Kidney (tissue), 14 donors: ENCODE data around the gene NSMCE1. TPM values are rescaled to one million over a fixed set of nuclear protein-coding genes. Genes with fewer than 3 reads are reported as not detected.
"Not testable (repeated sequence)": the region's sequence is repeated elsewhere in the genome, so short reads cannot be mapped to it uniquely, and the experiment has no call there.

Experiments
- DNase-seq, 5 donors: peaks; one replicate each; pipeline ENCODE4 v3.0.0-alpha.2; 2013 to 2020
- FAIRE-seq: peaks from 2 replicates; lab custom pipeline; 2012; peaks lifted over from hg19 to GRCh38; lab: Jason Lieb, UNC
- H3K27ac ChIP-seq, 2 donors: one replicate each; pipeline ENCODE4 v1.7.0; 2013; ENCODE audit warnings: low read depth in 2 of 2, low read length in 2 of 2, inconsistent platforms in 1 of 2
- H3K27me3 ChIP-seq: one replicate; pipeline ENCODE4 v1.7.1; 2013; ENCODE audit warnings: low read length, inconsistent platforms; ENCODE audit not compliant: control insufficient read depth, insufficient read depth
- H3K36me3 ChIP-seq, 3 donors: one replicate each; pipeline versions ENCODE4 v1.7.0 to v1.7.1; 2013; ENCODE audit warnings: low read length in 3 of 3, control low read depth in 1 of 3, inconsistent platforms in 1 of 3; ENCODE audit not compliant: insufficient read depth in 3 of 3, control insufficient read depth in 2 of 3
- H3K4me1 ChIP-seq, 3 donors: one replicate each; pipeline versions ENCODE4 v1.7.0 to v1.7.1; 2013; ENCODE audit warnings: low read length in 3 of 3, inconsistent platforms in 1 of 3, low read depth in 1 of 3; ENCODE audit not compliant: control insufficient read depth in 2 of 3, insufficient read depth in 2 of 3
- H3K4me3 ChIP-seq, 3 donors: one replicate each; pipeline versions ENCODE4 v1.7.0 to v1.8.1; 2013; ENCODE audit warnings: low read length in 3 of 3, control low read depth in 1 of 3, inconsistent platforms in 1 of 3
- H3K9ac ChIP-seq, 3 donors: one replicate each; pipeline versions ENCODE4 v1.7.0 to v1.7.1; 2013; ENCODE audit warnings: low read length in 3 of 3, control low read depth in 1 of 3, inconsistent platforms in 1 of 3
- H3K9me3 ChIP-seq, 3 donors: one replicate each; pipeline versions ENCODE4 v1.7.0 to v1.7.1; 2013; ENCODE audit warnings: low read length in 3 of 3, control low read depth in 1 of 3, inconsistent platforms in 1 of 3; ENCODE audit not compliant: control insufficient read depth in 2 of 3, insufficient read depth in 1 of 3
- intact Hi-C: fragments of 100-400 bp; cut with DNase I; formaldehyde crosslinking; loops from one replicate; pipeline ENCODE4 v1.11.1; 2022
- polyA plus RNA-seq: library from polyadenylated mRNA; stranded (reverse); fragments of 350-450 nt; fragmentation: Illumina TruSeq; extraction: RNeasy Lipid Tissue Mini Kit (QIAGEN cat#74804); gene quantifications from one replicate; pipeline ENCODE4 v1.2.3, GENCODE V29; 2014; ENCODE audit warnings: low read depth, low replicate concordance; ENCODE audit not compliant: insufficient read depth
- total RNA-seq: library from RNA; stranded (reverse); fragmentation: NEBNext Ultra II Directional; extraction: Animal tissue kit (Norgen Biotek cat#: 25700); gene quantifications from one replicate; pipeline ENCODE4 v1.2.1, GENCODE V29; 2021
- TF ChIP-seq, protein P1 (sequence below): IDR thresholded peaks from 3 replicates; pipeline ENCODE4 v1.5.1; 2012; ENCODE audit warnings: mild to moderate bottlenecking, moderate library complexity, borderline replicate concordance; ENCODE audit not compliant: insufficient read depth; ENCODE audit errors: extremely low read depth
- donor health status: control.
- donor health status: control.
- donor health status: control.
- donor health status: control.
- donor health status: control.
- donor health status: DM: yes; HTN: yes; CAD: no.
- donor health status: Normal renal cell carcinoma (clear cell type).

Gene NSMCE1
- total and polyA plus RNA-seq, 2 donors from 2014 or later, result 72.1 to 145 TPM

DNA sequence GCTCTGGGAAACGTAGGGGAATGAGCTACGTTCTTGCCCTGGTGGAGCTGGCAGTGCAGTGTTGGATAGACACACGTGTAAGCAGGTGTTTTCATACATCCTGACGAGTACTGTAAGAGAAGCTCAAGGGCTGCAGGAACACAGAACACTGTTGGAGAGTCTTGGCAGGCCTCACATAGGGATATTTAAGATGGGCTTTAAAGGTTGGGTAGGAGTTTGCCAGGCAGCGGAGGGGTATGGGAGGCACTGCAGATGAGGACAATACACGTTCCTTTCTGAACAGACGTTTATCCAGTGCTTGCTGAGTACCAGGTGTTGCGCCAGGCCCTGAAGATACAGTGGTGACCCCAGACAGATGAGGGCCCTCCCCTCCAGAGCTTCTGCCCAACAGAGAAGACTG lies 59.0 kb downstream of the NSMCE1 start:
- peaks cover 0 to 10% (median 7%) of the 10 kb centered on the region in 3 donors for H3K4me1 ChIP-seq
- FAIRE-seq, result no peak
- no peak overlapping the region for H3K27ac ChIP-seq
- peaks cover 0 to 10% (median 4%) of the 10 kb centered on the region in 3 donors for H3K36me3 ChIP-seq
- no peak for DNase-seq
- no peaks in the 10 kb centered on the region for H3K9me3 ChIP-seq
- intact Hi-C loops, result no loop called here
- H3K4me3 ChIP-seq, result no peak overlapping the region
- TF ChIP-seq, protein P1, sequence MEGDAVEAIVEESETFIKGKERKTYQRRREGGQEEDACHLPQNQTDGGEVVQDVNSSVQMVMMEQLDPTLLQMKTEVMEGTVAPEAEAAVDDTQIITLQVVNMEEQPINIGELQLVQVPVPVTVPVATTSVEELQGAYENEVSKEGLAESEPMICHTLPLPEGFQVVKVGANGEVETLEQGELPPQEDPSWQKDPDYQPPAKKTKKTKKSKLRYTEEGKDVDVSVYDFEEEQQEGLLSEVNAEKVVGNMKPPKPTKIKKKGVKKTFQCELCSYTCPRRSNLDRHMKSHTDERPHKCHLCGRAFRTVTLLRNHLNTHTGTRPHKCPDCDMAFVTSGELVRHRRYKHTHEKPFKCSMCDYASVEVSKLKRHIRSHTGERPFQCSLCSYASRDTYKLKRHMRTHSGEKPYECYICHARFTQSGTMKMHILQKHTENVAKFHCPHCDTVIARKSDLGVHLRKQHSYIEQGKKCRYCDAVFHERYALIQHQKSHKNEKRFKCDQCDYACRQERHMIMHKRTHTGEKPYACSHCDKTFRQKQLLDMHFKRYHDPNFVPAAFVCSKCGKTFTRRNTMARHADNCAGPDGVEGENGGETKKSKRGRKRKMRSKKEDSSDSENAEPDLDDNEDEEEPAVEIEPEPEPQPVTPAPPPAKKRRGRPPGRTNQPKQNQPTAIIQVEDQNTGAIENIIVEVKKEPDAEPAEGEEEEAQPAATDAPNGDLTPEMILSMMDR, result no peak
- H3K9ac ChIP-seq, result no peak overlapping the region
- H3K27me3 ChIP-seq, result no peaks in the 10 kb centered on the region

DNA sequence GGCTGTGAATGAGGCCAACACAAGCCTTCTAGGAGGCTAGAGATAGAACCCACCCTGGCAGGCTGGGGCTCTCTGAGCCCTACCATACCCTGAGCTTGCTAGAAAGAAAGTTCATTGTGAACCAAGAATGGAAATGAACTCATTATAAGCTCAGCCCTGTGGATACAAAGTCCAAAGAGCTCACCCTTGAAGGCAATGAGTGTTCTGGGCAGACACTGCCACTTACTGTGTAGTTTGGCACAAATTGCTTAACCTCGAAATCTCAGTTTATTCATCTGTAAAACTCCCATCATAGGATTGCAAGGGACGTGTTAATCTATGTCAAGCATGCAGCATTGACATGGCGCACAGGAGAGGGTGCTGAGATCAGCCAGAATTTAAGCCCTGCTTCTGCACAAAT lies 59.8 kb downstream of the NSMCE1 start:
- Histone ChIP-seq H3K4me3 (no peak overlapping the region), H3K36me3 (peaks cover 0 to 10% (median 4%) of the 10 kb centered on the region in 3 donors), H3K4me1 (peaks cover 0 to 14% (median 7%) of the 10 kb centered on the region in 3 donors), H3K9ac (no peak overlapping the region), H3K27ac (peak overlapping the region in 1 of 2 donors; percentile 36), H3K9me3 (no peaks in the 10 kb centered on the region), H3K27me3 (no peaks in the 10 kb centered on the region)
- intact Hi-C loops, result no loop called here
- TF ChIP-seq, protein P1, result no peak
- DNase-seq (peak in 1 of 5 donors; percentile 40), FAIRE-seq (no peak)

DNA sequence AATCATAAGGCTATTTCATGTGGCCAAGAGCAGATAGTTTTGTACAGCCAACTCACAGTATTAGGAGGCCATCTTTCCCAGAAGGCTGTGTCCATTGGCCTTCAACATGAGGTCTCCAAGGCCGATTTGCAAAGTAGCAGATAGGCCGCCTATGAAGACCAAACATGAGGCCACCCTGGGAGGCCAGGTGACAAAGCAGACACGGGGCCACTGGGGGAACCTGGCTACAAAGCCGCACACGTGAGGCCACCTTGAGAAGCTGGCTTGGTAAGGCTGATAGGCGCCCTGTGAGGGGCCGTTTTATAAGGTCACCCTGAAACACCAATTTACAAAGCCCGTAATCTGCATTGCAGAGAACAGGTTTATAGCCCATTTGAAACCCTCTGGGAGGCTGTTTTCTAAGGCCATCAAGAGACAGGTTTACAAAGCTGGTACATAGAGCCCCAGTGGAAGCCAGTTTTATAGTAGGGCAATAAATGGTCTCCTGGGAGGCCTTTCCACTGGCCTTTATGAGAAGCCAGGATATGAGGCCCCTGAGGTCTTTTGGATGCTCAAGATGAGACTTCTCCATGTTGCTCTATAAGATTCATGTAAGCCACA lies 60.4 kb downstream of the NSMCE1 start:
- no peak overlapping the region for H3K4me3 ChIP-seq
- no peaks in the 10 kb centered on the region for H3K27me3 ChIP-seq
- intact Hi-C loops, result no loop called here
- DNase-seq, result no peak
- peaks cover 0 to 11% (median 7%) of the 10 kb centered on the region in 3 donors for H3K4me1 ChIP-seq
- no peak overlapping the region for H3K9ac ChIP-seq
- no peaks in the 10 kb centered on the region for H3K9me3 ChIP-seq
- peaks cover 0 to 10% (median 4%) of the 10 kb centered on the region in 3 donors for H3K36me3 ChIP-seq
- TF ChIP-seq, protein P1, result no peak
- no peak for FAIRE-seq
- H3K27ac ChIP-seq, result peak overlapping the region in 1 of 2 donors; percentile 36

DNA sequence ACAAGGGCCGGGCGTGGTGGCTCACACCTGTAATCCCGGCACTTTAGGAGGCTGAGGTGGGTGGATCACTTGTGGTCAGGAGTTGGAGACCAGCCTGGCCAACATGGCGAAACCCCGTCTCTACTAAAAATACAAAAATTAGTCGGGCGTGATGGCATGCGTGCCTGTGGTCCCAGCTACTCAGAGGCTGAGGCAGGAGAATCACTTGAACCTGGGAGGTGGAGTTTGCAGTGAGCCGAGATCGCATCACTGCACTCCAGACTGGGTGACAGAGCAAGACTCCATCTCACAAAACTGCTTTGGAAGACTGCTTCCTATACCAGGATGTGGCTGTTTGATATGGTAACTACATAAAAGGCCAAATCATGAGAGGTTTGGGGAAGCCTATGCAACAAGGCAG lies 61.5 kb downstream of the NSMCE1 start:
- H3K4me1 ChIP-seq, result peaks cover 0 to 15% (median 12%) of the 10 kb centered on the region in 3 donors
- FAIRE-seq, H3K4me3 ChIP-seq, intact Hi-C loops, H3K27ac ChIP-seq, H3K9me3 ChIP-seq, H3K36me3 ChIP-seq, H3K9ac ChIP-seq, H3K27me3 ChIP-seq, DNase-seq: not testable (repeated sequence)
